ENCODE results near the gene CDC42EP4.

GRCh38 chr17:73249700-73250099, 62.1 kb downstream of the CDC42EP4 start:
- TF ChIP-seq CTCF (IDR thresholded peaks at IDR 0.05; ENCODE audit: low read depth, low read length) (no peak), EZH2phosphoT487 (IDR thresholded peaks at IDR 0.05; ENCODE audit: low read depth) (no peak)
